ENCODE data around the gene ODF2. TPM values are rescaled to one million over a fixed set of nuclear protein-coding genes. Genes with fewer than 3 reads are reported as not detected.

Gene ODF2
- total and polyA plus RNA-seq, 2 of the 13 experiments (the other 11 are each of a cell fraction or from before 2014, with no cell fraction given) = 9.8 to 31.3 TPM

- no peak for TF ChIP-seq NR2C2 (CRISPR knock-in tag; IDR thresholded peaks at IDR 0.05; ENCODE audit: borderline replicate concordance)
- TF ChIP-seq, protein P1, sequence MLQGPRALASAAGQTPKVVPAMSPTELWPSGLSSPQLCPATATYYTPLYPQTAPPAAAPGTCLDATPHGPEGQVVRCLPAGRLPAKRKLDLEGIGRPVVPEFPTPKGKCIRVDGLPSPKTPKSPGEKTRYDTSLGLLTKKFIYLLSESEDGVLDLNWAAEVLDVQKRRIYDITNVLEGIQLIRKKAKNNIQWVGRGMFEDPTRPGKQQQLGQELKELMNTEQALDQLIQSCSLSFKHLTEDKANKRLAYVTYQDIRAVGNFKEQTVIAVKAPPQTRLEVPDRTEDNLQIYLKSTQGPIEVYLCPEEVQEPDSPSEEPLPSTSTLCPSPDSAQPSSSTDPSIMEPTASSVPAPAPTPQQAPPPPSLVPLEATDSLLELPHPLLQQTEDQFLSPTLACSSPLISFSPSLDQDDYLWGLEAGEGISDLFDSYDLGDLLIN (CRISPR knock-in tag; IDR thresholded peaks at IDR 0.05; ENCODE audit: borderline replicate concordance) = no peak
- TF ChIP-seq MTA1 (CRISPR knock-in tag; IDR thresholded peaks at IDR 0.05; ENCODE audit: borderline replicate concordance) = no peak
- TF ChIP-seq, protein P2, sequence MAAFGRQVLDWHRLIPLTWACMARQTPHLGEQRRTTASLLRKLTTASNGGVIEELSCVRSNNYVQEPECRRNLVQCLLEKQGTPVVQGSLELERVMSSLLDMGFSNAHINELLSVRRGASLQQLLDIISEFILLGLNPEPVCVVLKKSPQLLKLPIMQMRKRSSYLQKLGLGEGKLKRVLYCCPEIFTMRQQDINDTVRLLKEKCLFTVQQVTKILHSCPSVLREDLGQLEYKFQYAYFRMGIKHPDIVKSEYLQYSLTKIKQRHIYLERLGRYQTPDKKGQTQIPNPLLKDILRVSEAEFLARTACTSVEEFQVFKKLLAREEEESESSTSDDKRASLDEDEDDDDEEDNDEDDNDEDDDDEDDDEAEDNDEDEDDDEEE (CRISPR knock-in tag; IDR thresholded peaks at IDR 0.05) = no peak
- TF ChIP-seq ZNF367 (CRISPR knock-in tag; IDR thresholded peaks at IDR 0.05; ENCODE audit: borderline replicate concordance) = no peak
- no peak for TF ChIP-seq ZNF576 (CRISPR knock-in tag; IDR thresholded peaks at IDR 0.05)
- no peak for TF ChIP-seq GLI4 (CRISPR knock-in tag; IDR thresholded peaks at IDR 0.05; ENCODE audit: borderline replicate concordance)
- no peak for TF ChIP-seq ZKSCAN1 (IDR thresholded peaks at IDR 0.05; ENCODE audit: low read length)
- no peak for TF ChIP-seq ZNF839 (CRISPR knock-in tag; IDR thresholded peaks at IDR 0.05; ENCODE audit: borderline replicate concordance)
- no peak for TF ChIP-seq KDM5B (CRISPR knock-in tag; IDR thresholded peaks at IDR 0.05; ENCODE audit: borderline replicate concordance)
- TF ChIP-seq ATF4 (CRISPR knock-in tag; IDR thresholded peaks at IDR 0.05) = no peak
- no peak for TF ChIP-seq ZNF816 (CRISPR knock-in tag; IDR thresholded peaks at IDR 0.05; ENCODE audit: borderline replicate concordance)
- no peak for TF ChIP-seq YEATS4 (CRISPR knock-in tag; IDR thresholded peaks at IDR 0.05; ENCODE audit: borderline replicate concordance)
- no peak for TF ChIP-seq CENPT (CRISPR knock-in tag; IDR thresholded peaks at IDR 0.05; ENCODE audit: low read depth)
- no peak for TF ChIP-seq ZNF740 (CRISPR knock-in tag; IDR thresholded peaks at IDR 0.05)
- TF ChIP-seq ZNF558 (CRISPR knock-in tag; IDR thresholded peaks at IDR 0.05; ENCODE audit: borderline replicate concordance) = no peak
- TF ChIP-seq PREB (CRISPR knock-in tag; IDR thresholded peaks at IDR 0.05) = no peak
- no peak for TF ChIP-seq BATF2 (CRISPR knock-in tag; IDR thresholded peaks at IDR 0.05)
- Histone ChIP-seq H3K27ac (ENCODE audit: extremely low read length, insufficient read depth, low read length) (no peak overlapping the region), H3K9ac (ENCODE audit: insufficient read depth, low read depth, low read length) (no peak overlapping the region), H3K4me2 (ENCODE audit: low read depth, low read length) (no peak overlapping the region), H2AFZ (ENCODE audit: low read length) (no peak overlapping the region), H3K9me3 (ENCODE audit: low read length) (no peaks in the 10 kb centered on the region), H3K36me3 (replicated peaks in 1 of 2; ENCODE audit: control insufficient read depth in 1 of 2, insufficient read depth in 2 of 2, low read length in 2 of 2) (peaks cover 13 to 53% of the 10 kb centered on the region in 2 experiments), H3K4me1 (ENCODE audit: insufficient read depth, low read length) (no peaks in the 10 kb centered on the region), H3K4me3 (replicated peaks in 1 of 3; ENCODE audit: insufficient read depth in 1 of 3, low read depth in 2 of 3, low read length in 3 of 3) (no peak overlapping the region), H4K20me1 (ENCODE audit: insufficient read depth, low read length) (no peaks in the 10 kb centered on the region), H3K27me3 (ENCODE audit: control insufficient read depth in 1 of 2, insufficient read depth in 2 of 2, low read length in 2 of 2) (no peaks in the 10 kb centered on the region), H3K79me2 (ENCODE audit: insufficient read depth, low read length) (no peaks in the 10 kb centered on the region)
- in situ Hi-C loops (cut with HindIII; ENCODE audit: extremely low pct_ligation_motif_present, low pct_unique_long_range_greater_than_20kb) (no loop called here), intact Hi-C loops (cut with micrococcal nuclease; ENCODE audit: unreplicated experiment) (no loop called here)
- POLR2A ChIA-PET = no interaction called here
- CTCF ChIA-PET (ENCODE audit: low intra/inter-chr PET ratio, low total read pairs) = no interaction called here
- WGBS (ENCODE audit: low lambda C conversion rate) = 92% methylated on average over 4 of the region's 4 CpGs
- ATAC-seq (no peak), FAIRE-seq (no peak), DNase-seq (ENCODE audit: low spot score) (no peak)
- no TSS peak for BruUV-seq (replicated peaks)
These were observed 73.4 kb downstream of the ODF2 start for GRCh38 chr9:128529191-128529590.

All from HepG2 (cell line).